GM12878 (cell line): ENCODE measurements around the gene PAPPA. TPM values are rescaled to one million over a fixed set of nuclear protein-coding genes. Genes with fewer than 3 reads are reported as not detected.

Source experiments
- ATAC-seq: fragments of 200-7000 bp; cut with Tn5 transposase; 3 replicates; pipeline ENCODE4 v1.9.1; 2020; ENCODE audit warnings: mild to moderate bottlenecking, moderate library complexity
- BruUV-seq: library from RNA; stranded (reverse); fragments of 400-500 nt; replicated peaks from 2 replicates; lab custom pipeline; 2021; lab: Mats Ljungman, UMichigan
- CTCF ChIA-PET: fragments of 300-600 bp; sonication (Branson Sonifier 250); formaldehyde crosslinking; extraction: SDS; loops from one replicate; lab custom pipeline; 2021; ENCODE audit warnings: inconsistent platforms; lab: Yijun Ruan, JAX
- POLR2A ChIA-PET: fragments of 350-600 bp; formaldehyde crosslinking; extraction: SDS; loops from one replicate; lab custom pipeline; 2021; ENCODE audit warnings: inconsistent platforms; lab: Charles Lee
- RAD21 ChIA-PET: fragments of 300-600 bp; sonication (Branson Sonifier 250); formaldehyde crosslinking; loops from one replicate; lab custom pipeline; 2023; ENCODE audit warnings: antibody characterized with exemption; ENCODE audit not compliant: unreplicated experiment; lab: Charles Lee
- SMC1A ChIA-PET: fragments of 300-600 bp; sonication (Branson Sonifier 250); formaldehyde crosslinking; loops from one replicate; lab custom pipeline; 2023; ENCODE audit not compliant: unreplicated experiment, uncharacterized antibody; lab: Charles Lee
- DNase-seq: peaks from one replicate; pipeline ENCODE4 v3.0.0-alpha.2; 2011; ENCODE audit warnings: low read depth, low spot score
- FAIRE-seq: peaks from 3 replicates; lab custom pipeline; 2011; peaks lifted over from hg19 to GRCh38; lab: Jason Lieb, UNC
- H2AFZ ChIP-seq: 2 replicates; pipeline ENCODE4 v1.6.0; 2011; ENCODE audit warnings: low read depth, low read length, control low read depth; ENCODE audit not compliant: control insufficient read depth
- H3K27ac ChIP-seq: 2 replicates; pipeline ENCODE4 v1.5.1; 2011; ENCODE audit warnings: control low read depth; ENCODE audit not compliant: control insufficient read depth, insufficient read depth
- H3K27me3 ChIP-seq, 2 experiments: replicated peaks in 1 of 2; 2 replicates each; pipeline versions ENCODE4 v1.6.0 to v1.6.1; 2011; ENCODE audit warnings: low read length in 1 of 2; ENCODE audit not compliant: control insufficient read depth in 2 of 2, insufficient read depth in 2 of 2
- H3K36me3 ChIP-seq, 2 experiments: 2 replicates each; pipeline ENCODE4 v1.5.1; 2011; ENCODE audit warnings: low read length in 1 of 2; ENCODE audit not compliant: control insufficient read depth in 2 of 2, insufficient read depth in 2 of 2
- H3K4me1 ChIP-seq: 2 replicates; pipeline ENCODE4 v1.6.1; 2011; ENCODE audit warnings: mild to moderate bottlenecking, low read length, moderate library complexity, mixed read lengths; ENCODE audit not compliant: control insufficient read depth, insufficient read depth
- H3K4me2 ChIP-seq: 2 replicates; pipeline ENCODE4 v1.6.0; 2011; ENCODE audit warnings: control low read depth; ENCODE audit not compliant: control insufficient read depth, insufficient read depth
- H3K4me3 ChIP-seq: fragments of 200-600 bp; sonication (generic); 2 replicates; pipeline ENCODE4 v1.5.1; 2016
- H3K79me2 ChIP-seq: 2 replicates; pipeline ENCODE4 v1.6.0; 2011; ENCODE audit warnings: low read length; ENCODE audit not compliant: control insufficient read depth, insufficient read depth
- H3K9ac ChIP-seq: 2 replicates; pipeline ENCODE4 v1.8.0; 2011; ENCODE audit warnings: low read length, control low read depth, mixed read lengths; ENCODE audit not compliant: control insufficient read depth, insufficient read depth
- H3K9me3 ChIP-seq: replicated peaks from 3 replicates; pipeline ENCODE4 v1.5.1; 2011; ENCODE audit warnings: mild to moderate bottlenecking, low read length; ENCODE audit not compliant: control insufficient read depth, insufficient read depth
- H4K20me1 ChIP-seq: 2 replicates; pipeline ENCODE4 v1.6.0; 2011; ENCODE audit not compliant: control insufficient read depth, insufficient read depth
- BCLAF1 ChIP-seq: fragments of 450-650 bp; IDR thresholded peaks from 2 replicates; pipeline ENCODE4 v1.6.1; 2017; ENCODE audit warnings: antibody characterized with exemption, mild to moderate bottlenecking, moderate library complexity
- EZH2 ChIP-seq: IDR thresholded peaks from 2 replicates; pipeline ENCODE4 v1.6.1; 2012; ENCODE audit warnings: low read depth, mild to moderate bottlenecking, control low read depth, inconsistent platforms, low read length, borderline replicate concordance; ENCODE audit not compliant: control insufficient read depth
- MLLT1 ChIP-seq: fragments of 450-650 bp; IDR thresholded peaks from 2 replicates; pipeline ENCODE4 v1.6.1; 2016; ENCODE audit warnings: mild to moderate bottlenecking
- MTA2 ChIP-seq: fragments of 450-650 bp; IDR thresholded peaks from 2 replicates; pipeline ENCODE4 v1.6.1; 2016; ENCODE audit warnings: low read depth, mild to moderate bottlenecking, moderate library complexity
- RELB ChIP-seq: fragments of 450-650 bp; IDR thresholded peaks from 2 replicates; pipeline ENCODE4 v1.6.1; 2017; ENCODE audit warnings: low read depth, mild to moderate bottlenecking, moderate library complexity
- USF1 ChIP-seq: IDR thresholded peaks from 2 replicates; pipeline ENCODE4 v1.6.1; 2011; ENCODE audit warnings: borderline replicate concordance, low read depth, mild to moderate bottlenecking, moderate library complexity, mixed read lengths, low read length; ENCODE audit not compliant: insufficient read depth; ENCODE audit errors: extremely low read length
- YY1 ChIP-seq: IDR thresholded peaks from 2 replicates; pipeline ENCODE4 v1.6.1; 2011; ENCODE audit warnings: low read depth, mild to moderate bottlenecking, low read length
- in situ Hi-C: fragments of 300-500 bp; cut with MboI; formaldehyde crosslinking; loops from 9 replicates; pipeline ENCODE4 v1.14.3; 2018; ENCODE audit warnings: mixed read lengths
- intact Hi-C: fragments of 100-400 bp; cut with micrococcal nuclease; formaldehyde crosslinking; loops from one replicate; pipeline ENCODE4 v1.14.2; 2022; ENCODE audit not compliant: unreplicated experiment
- polyA plus RNA-seq, 11 experiments: library from polyadenylated mRNA; depleted of rRNA in 4 of 11; unstranded in 6 of 11; stranded (reverse) in 5 of 11; fragments of >200 nt; fragmentation: Nextera tagmentation in 4 of 11; fragmentation: Illumina TruSeq in 1 of 11; extraction: Ambion mirVana in 4 of 11; extraction: Trizol in 1 of 11; gene quantifications; 1 replicate in 1 of 11; 2 replicates in 10 of 11; pipeline versions ENCODE4 v1.2.1 to v1.2.3, GENCODE V29; 2011 to 2016; ENCODE audit warnings: inconsistent platforms in 2 of 11, missing spikeins in 2 of 11, low read depth in 1 of 11
- total RNA-seq, 4 experiments: library from RNA; depleted of rRNA in 3 of 4; stranded (reverse); fragments of >200 nt in 3 of 4; fragmentation: Illumina TruSeq in 1 of 4; extraction: Trizol in 1 of 4; gene quantifications; 2 replicates each; pipeline versions ENCODE4 v1.2.1 to v1.2.3, GENCODE V29; 2013 to 2021

PAPPA gene
- total and polyA plus RNA-seq, 10 of the 15 experiments (the other 5 are each of a cell fraction or from before 2014, with no cell fraction given): under 0.01 to 0.19 (median 0.02) TPM; not detected in 4

- TF ChIP-seq BCLAF1: no peak
- TF ChIP-seq RELB: no peak
- TF ChIP-seq MTA2: no peak
- no peak for TF ChIP-seq EZH2
Observed at GRCh38 chr9:116379821-116380220, 226.2 kb downstream of the PAPPA start (continued).

- no TSS peak for BruUV-seq
- Histone ChIP-seq H3K9ac (no peak overlapping the region), H3K36me3 (no peaks in the 10 kb centered on the region), H3K4me2 (no peak overlapping the region), H3K4me3 (no peak overlapping the region), H3K9me3 (no peaks in the 10 kb centered on the region), H3K79me2 (no peaks in the 10 kb centered on the region), H3K27me3 (no peaks in the 10 kb centered on the region), H2AFZ (no peak overlapping the region), H3K27ac (no peak overlapping the region), H4K20me1 (no peaks in the 10 kb centered on the region), H3K4me1 (no peaks in the 10 kb centered on the region)
- in situ Hi-C loops (no loop called here), intact Hi-C loops (loop anchor here (2.0 kb wide), 1 partner anchor 70 kb away; no protein-coding TSS in a partner anchor)
- peak; percentile 81 for TF ChIP-seq MLLT1
- no peak for TF ChIP-seq USF1
- no peak for TF ChIP-seq YY1
- ChIA-PET CTCF (interaction anchor here (0.7 kb wide), 1 partner anchor 321 kb away, joined by 3 read pairs; no protein-coding TSS in a partner anchor), SMC1A (interaction anchor here (1.3 kb wide), 1 partner anchor 70 kb away, joined by 3 read pairs; no protein-coding TSS in a partner anchor), POLR2A (no interaction called here), RAD21 (interaction anchor here (0.9 kb wide), 1 partner anchor 191 kb away, joined by 3 read pairs; no protein-coding TSS in a partner anchor)
- FAIRE-seq: no peak
- no peak for DNase-seq
- ATAC-seq: peak; percentile 41; the same call in 1 of the 3 replicates
Observed at GRCh38 chr9:116380496-116380995, 227.0 kb downstream of the PAPPA start.
